HPDE6-E6E7 (cell line): ENCODE measurements around the gene UHRF1.
"Not testable (repeated sequence)": the region's sequence is repeated elsewhere in the genome, so short reads cannot be mapped to it uniquely, and the experiment has no call there.

Experiments
- DNase-seq: peaks from one replicate; pipeline ENCODE4 v3.0.0; 2011; ENCODE audit warnings: missing footprints; ENCODE audit errors: extremely low spot score

Gene UHRF1

GRCh38 chr19:4971816-4972495, 62.7 kb downstream of the UHRF1 start:
- no peak for DNase-seq

GRCh38 chr19:4972509-4973230, 63.4 kb downstream of the UHRF1 start:
- peak; percentile 19 for DNase-seq

- DNase-seq = no peak
Measured at GRCh38 chr19:4974880-4975469, 65.7 kb downstream of the UHRF1 start.

GRCh38 chr19:4975601-4976000, 66.3 kb downstream of the UHRF1 start:
- DNase-seq = not testable (repeated sequence)

GRCh38 chr19:4976401-4977298, 67.3 kb downstream of the UHRF1 start:
- peak; percentile 67 for DNase-seq

- DNase-seq = peak; percentile 36
Measured at GRCh38 chr19:4977299-4978174, 68.2 kb downstream of the UHRF1 start.

- no peak for DNase-seq
Measured at GRCh38 chr19:4979211-4979807, 70.0 kb downstream of the UHRF1 start.

- DNase-seq = no peak
Measured at GRCh38 chr19:4980067-4980466, 70.8 kb downstream of the UHRF1 start.

- DNase-seq = no peak
Measured at GRCh38 chr19:4980838-4981680, 71.8 kb downstream of the UHRF1 start.

GRCh38 chr19:4981681-4981958, 72.3 kb downstream of the UHRF1 start:
- DNase-seq = no peak

GRCh38 chr19:4983346-4984105, 74.2 kb downstream of the UHRF1 start:
- DNase-seq = no peak

- DNase-seq = no peak
Measured at GRCh38 chr19:4984106-4984380, 74.7 kb downstream of the UHRF1 start.

- no peak for DNase-seq
Measured at GRCh38 chr19:4984438-4984990, 75.2 kb downstream of the UHRF1 start.

GRCh38 chr19:4985551-4985991, 76.3 kb downstream of the UHRF1 start:
- no peak for DNase-seq

GRCh38 chr19:4986056-4986455, 76.8 kb downstream of the UHRF1 start:
- no peak for DNase-seq

- DNase-seq = no peak
Measured at GRCh38 chr19:4986471-4986891, 77.2 kb downstream of the UHRF1 start.

- DNase-seq = no peak
Measured at GRCh38 chr19:4987256-4987655, 78.0 kb downstream of the UHRF1 start.

- DNase-seq = no peak
Measured at GRCh38 chr19:4987692-4988370, 78.5 kb downstream of the UHRF1 start.
